GM13977 (cell line): ENCODE results near the gene CD226.

ENCODE experiments used
- DNase-seq: peaks from one replicate; pipeline ENCODE4 v3.0.0; 2012; ENCODE audit warnings: low spot score
- in situ Hi-C: fragments of 300-500 bp; cut with MboI; formaldehyde crosslinking; loops from one replicate; pipeline ENCODE4 v1.12.0; 2022; ENCODE audit warnings: low sequenced_read_pairs, low pct_unique_long_range_greater_than_20kb, mixed read lengths, inconsistent platforms; ENCODE audit not compliant: unreplicated experiment
- TF ChIP-seq, protein P1 (sequence below): IDR thresholded peaks from 2 replicates; pipeline ENCODE4 v1.5.1; 2012; ENCODE audit warnings: mild to moderate bottlenecking, control low read depth; ENCODE audit not compliant: insufficient read depth; ENCODE audit errors: extremely low read depth, missing control alignments

Gene CD226

GRCh38 chr18:69948919-69949537 lies 1.4 kb upstream of the CD226 start:
- peak; percentile 51 for DNase-seq
- in situ Hi-C loops, result no loop called here
- TF ChIP-seq, protein P1, sequence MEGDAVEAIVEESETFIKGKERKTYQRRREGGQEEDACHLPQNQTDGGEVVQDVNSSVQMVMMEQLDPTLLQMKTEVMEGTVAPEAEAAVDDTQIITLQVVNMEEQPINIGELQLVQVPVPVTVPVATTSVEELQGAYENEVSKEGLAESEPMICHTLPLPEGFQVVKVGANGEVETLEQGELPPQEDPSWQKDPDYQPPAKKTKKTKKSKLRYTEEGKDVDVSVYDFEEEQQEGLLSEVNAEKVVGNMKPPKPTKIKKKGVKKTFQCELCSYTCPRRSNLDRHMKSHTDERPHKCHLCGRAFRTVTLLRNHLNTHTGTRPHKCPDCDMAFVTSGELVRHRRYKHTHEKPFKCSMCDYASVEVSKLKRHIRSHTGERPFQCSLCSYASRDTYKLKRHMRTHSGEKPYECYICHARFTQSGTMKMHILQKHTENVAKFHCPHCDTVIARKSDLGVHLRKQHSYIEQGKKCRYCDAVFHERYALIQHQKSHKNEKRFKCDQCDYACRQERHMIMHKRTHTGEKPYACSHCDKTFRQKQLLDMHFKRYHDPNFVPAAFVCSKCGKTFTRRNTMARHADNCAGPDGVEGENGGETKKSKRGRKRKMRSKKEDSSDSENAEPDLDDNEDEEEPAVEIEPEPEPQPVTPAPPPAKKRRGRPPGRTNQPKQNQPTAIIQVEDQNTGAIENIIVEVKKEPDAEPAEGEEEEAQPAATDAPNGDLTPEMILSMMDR, result no peak

DNA sequence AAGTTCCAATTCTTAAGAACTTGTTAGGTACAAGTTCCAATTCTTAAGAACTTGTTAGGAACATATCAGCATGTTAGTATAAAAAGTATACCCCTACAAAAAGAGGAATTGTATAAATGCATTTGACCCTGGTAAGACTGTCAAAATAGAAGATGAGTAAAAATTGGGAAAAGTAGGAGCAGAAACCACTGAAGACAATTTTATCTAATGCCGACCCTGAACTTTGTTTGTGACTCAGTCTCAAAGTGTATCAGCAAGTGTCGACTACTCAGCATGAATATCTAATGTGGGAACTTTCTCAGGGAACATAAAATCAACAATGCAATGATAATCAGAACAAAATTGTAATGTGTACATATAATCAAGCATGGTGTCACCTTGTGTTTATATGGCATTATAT lies 583 bp upstream of the CD226 start:
- in situ Hi-C loops, result no loop called here
- TF ChIP-seq, protein P1, result no peak
- DNase-seq, result no peak

DNA sequence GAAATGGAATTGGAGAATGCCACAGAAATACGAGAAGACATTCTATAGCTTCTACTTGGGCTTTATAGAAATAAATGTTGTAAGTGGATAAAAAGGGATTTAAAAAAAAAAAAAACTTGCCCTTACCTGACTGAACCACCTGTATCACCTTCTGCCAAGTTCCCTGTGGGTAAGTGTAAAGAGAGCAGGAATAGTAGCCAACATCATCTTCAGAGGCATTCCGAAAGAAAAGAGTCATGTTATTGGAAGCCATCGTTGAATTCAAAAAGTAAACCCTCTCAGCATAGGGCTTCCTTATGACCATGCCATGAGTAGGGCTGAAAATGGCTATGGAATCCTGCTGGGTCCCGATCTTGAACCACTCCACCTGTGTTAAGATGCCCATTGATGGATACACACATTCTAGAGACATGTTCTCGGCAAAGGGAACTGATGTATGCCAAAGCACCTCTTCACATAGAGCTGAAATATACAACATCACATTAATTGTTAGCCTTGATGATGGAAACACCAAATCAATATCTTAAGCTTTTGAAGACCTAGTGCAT lies 991 bp downstream of the CD226 start:
- TF ChIP-seq, protein P1, result no peak
- in situ Hi-C loops, result no loop called here
- no peak for DNase-seq

DNA sequence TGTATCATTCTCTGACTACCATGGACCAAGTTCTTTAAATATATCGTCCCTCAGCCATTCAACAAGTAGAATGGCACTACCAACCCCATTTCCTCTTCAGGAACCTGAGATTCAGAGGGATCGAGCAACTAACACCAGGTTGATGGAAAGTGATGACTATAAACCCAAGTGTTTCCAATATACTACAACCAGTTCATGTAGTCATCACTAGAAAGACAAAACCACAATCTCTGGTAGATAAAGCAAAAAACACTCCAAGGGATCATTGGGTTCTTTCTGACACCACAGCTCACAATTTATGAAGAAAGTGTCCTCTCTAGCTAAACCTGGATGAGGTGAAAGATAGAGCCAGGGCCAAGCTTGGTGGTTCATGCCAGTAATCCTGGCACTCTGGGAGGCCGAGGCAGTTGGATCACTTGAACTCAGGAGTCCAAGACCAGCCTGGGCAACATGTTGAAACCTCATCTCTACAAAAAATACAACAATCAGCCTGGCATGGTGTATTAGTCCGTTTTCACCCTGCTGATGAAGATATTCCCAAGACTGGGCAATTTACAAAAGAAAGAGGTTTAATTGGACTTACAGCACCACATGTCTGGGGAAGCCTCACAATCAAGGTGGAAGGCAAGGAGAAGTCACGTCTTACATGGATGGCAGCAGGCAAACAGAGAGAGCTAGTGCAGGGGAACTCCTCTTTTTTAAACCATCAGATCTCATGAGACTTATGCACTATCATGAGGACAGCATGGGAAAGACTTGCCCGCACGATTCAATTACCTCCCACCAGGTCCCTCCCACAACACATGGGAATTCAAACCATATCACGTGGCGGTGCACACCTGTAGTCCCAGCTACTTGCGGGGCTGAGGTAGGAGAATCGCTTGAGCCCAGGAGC lies 2.2 kb downstream of the CD226 start:
- TF ChIP-seq, protein P1, result no peak
- no peak for DNase-seq

GRCh38 chr18:69944436-69944835 lies 3.2 kb downstream of the CD226 start:
- TF ChIP-seq, protein P1, result no peak
- in situ Hi-C loops, result no loop called here
- DNase-seq, result no peak

More for the DNA sequence above, 2.2 kb downstream of the CD226 start:
- in situ Hi-C loops, result no loop called here

DNA sequence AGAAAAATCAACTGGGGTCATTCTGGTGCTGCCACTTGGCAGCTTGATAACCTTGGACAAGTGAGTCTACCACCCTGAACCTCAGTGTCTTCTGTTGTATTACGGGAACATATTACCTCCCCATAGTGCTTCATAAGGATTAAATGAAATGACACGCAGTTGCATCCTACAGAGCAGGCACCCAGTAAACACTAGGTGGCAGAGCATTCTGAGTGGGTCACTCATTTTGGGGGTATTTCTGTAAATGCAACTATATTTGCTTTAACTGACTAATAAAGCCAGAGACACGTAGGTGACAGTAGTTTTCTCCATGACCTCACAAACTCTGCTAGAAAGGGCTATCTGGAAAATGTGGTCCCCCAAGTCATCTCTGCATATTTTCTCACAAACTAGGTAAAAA lies 4.7 kb downstream of the CD226 start:
- no peak for DNase-seq
- TF ChIP-seq, protein P1, result peak; percentile 60
- in situ Hi-C loops, result no loop called here
